HepG2 (cell line): ENCODE results near the gene CD109. TPM values are rescaled to one million over a fixed set of nuclear protein-coding genes. Genes with fewer than 3 reads are reported as not detected.

Experiments
- ARID2 ChIP-seq: sonication (generic); formaldehyde crosslinking; IDR thresholded peaks from 2 replicates; pipeline ENCODE4 v1.8.1; 2022; ENCODE audit warnings: mild to moderate bottlenecking, missing genetic modification reagents, borderline replicate concordance
- CCDC6 ChIP-seq: sonication (generic); formaldehyde crosslinking; IDR thresholded peaks from 2 replicates; pipeline ENCODE4 v1.8.1; 2022; ENCODE audit warnings: mild to moderate bottlenecking, missing genetic modification reagents, moderate library complexity
- EHMT2 ChIP-seq: fragments of 200-600 bp; sonication (generic); IDR thresholded peaks from 2 replicates; pipeline ENCODE4 v1.7.0; 2017; ENCODE audit warnings: antibody characterized with exemption, low read depth, low read length, borderline replicate concordance
- ELF3 ChIP-seq: IDR thresholded peaks from 2 replicates; pipeline ENCODE4 v1.6.1; 2016; ENCODE audit warnings: missing genetic modification reagents, missing compliant biosample characterization
- KLF16 ChIP-seq, 2 experiments: sonication (generic) in 1 of 2; formaldehyde crosslinking in 1 of 2; IDR thresholded peaks; 2 replicates each; pipeline versions ENCODE4 v1.6.1 to v1.8.0; 2016 to 2023; ENCODE audit warnings: missing genetic modification reagents in 2 of 2, missing compliant biosample characterization in 1 of 2
- MYC ChIP-seq: sonication (generic); formaldehyde crosslinking; IDR thresholded peaks from 2 replicates; pipeline ENCODE4 v1.9.0; 2021; ENCODE audit warnings: missing genetic modification reagents, borderline replicate concordance
- PHF21A ChIP-seq: sonication (generic); formaldehyde crosslinking; IDR thresholded peaks from 2 replicates; pipeline ENCODE4 v1.5.0; 2020; ENCODE audit warnings: mild to moderate bottlenecking, missing genetic modification reagents
- SMC3 ChIP-seq: IDR thresholded peaks from 2 replicates; pipeline ENCODE4 v1.6.1; 2011; ENCODE audit warnings: low read length, improper control_type of control experiment
- SOX5 ChIP-seq: IDR thresholded peaks from 2 replicates; pipeline ENCODE4 v1.6.1; 2016; ENCODE audit warnings: borderline replicate concordance
- SP140L ChIP-seq: sonication (generic); formaldehyde crosslinking; IDR thresholded peaks from 2 replicates; pipeline ENCODE4 v1.4.0; 2020; ENCODE audit warnings: missing genetic modification reagents, borderline replicate concordance
- SPEN ChIP-seq: sonication (generic); formaldehyde crosslinking; IDR thresholded peaks from 2 replicates; pipeline ENCODE4 v1.5.1; 2020; ENCODE audit warnings: low read depth, mild to moderate bottlenecking, missing genetic modification reagents
- SRSF4 ChIP-seq: fragments of 200-400 bp; formaldehyde crosslinking; IDR thresholded peaks from one replicate; pipeline ENCODE4 v1.6.1; 2018; ENCODE audit warnings: mild to moderate bottlenecking, low read depth, low read length, moderate library complexity; ENCODE audit not compliant: poor library complexity, severe bottlenecking
- ZNF770 ChIP-seq: sonication (generic); formaldehyde crosslinking; IDR thresholded peaks from 2 replicates; pipeline ENCODE4 v1.5.0; 2020; ENCODE audit warnings: mild to moderate bottlenecking, missing genetic modification reagents
- polyA plus RNA-seq, 8 experiments: library from polyadenylated mRNA; depleted of rRNA in 3 of 8; stranded (reverse) in 7 of 8; unstranded in 1 of 8; fragments of >200 nt; fragmentation: Illumina TruSeq in 4 of 8; extraction: Trizol in 4 of 8; gene quantifications; 2 replicates each; pipeline versions ENCODE4 v1.2.1 to v1.2.3, GENCODE V29; 2011 to 2016; ENCODE audit warnings: low read depth in 4 of 8, missing spikeins in 1 of 8, mixed read lengths in 1 of 8; ENCODE audit not compliant: insufficient read depth in 1 of 8
- total RNA-seq, 5 experiments: library from RNA; depleted of rRNA; stranded (reverse); fragments of >200 nt; fragmentation: Illumina TruSeq; extraction: Trizol; gene quantifications; 2 replicates each; pipeline ENCODE4 v1.2.3, GENCODE V29; 2016; ENCODE audit warnings: low read depth in 1 of 5
- TF ChIP-seq, protein P1 (sequence below): sonication (generic); formaldehyde crosslinking; IDR thresholded peaks from 2 replicates; pipeline ENCODE4 v1.4.0; 2020; ENCODE audit warnings: mild to moderate bottlenecking, missing genetic modification reagents
- TF ChIP-seq, protein P2 (sequence below): sonication (generic); formaldehyde crosslinking; IDR thresholded peaks from 2 replicates; pipeline ENCODE4 v1.8.0; 2022; ENCODE audit warnings: missing genetic modification reagents, mild to moderate bottlenecking, inconsistent platforms, borderline replicate concordance
- TF ChIP-seq, protein P3 (sequence below): sonication (generic); formaldehyde crosslinking; IDR thresholded peaks from 2 replicates; pipeline ENCODE4 v1.5.1; 2020; ENCODE audit warnings: missing genetic modification reagents, mild to moderate bottlenecking, borderline replicate concordance
- TF ChIP-seq, protein P4 (sequence below): sonication (generic); formaldehyde crosslinking; IDR thresholded peaks from 2 replicates; pipeline ENCODE4 v1.4.0; 2020; ENCODE audit warnings: mild to moderate bottlenecking, missing genetic modification reagents
- TF ChIP-seq, protein P5 (sequence below): sonication (generic); formaldehyde crosslinking; IDR thresholded peaks from 2 replicates; pipeline ENCODE4 v1.5.0; 2020; ENCODE audit warnings: mild to moderate bottlenecking, low read depth, missing genetic modification reagents, borderline replicate concordance

CD109 gene
- total and polyA plus RNA-seq, 2 of the 13 experiments (the other 11 are each of a cell fraction or from before 2014, with no cell fraction given), result 0.93 to 2.1 TPM

DNA sequence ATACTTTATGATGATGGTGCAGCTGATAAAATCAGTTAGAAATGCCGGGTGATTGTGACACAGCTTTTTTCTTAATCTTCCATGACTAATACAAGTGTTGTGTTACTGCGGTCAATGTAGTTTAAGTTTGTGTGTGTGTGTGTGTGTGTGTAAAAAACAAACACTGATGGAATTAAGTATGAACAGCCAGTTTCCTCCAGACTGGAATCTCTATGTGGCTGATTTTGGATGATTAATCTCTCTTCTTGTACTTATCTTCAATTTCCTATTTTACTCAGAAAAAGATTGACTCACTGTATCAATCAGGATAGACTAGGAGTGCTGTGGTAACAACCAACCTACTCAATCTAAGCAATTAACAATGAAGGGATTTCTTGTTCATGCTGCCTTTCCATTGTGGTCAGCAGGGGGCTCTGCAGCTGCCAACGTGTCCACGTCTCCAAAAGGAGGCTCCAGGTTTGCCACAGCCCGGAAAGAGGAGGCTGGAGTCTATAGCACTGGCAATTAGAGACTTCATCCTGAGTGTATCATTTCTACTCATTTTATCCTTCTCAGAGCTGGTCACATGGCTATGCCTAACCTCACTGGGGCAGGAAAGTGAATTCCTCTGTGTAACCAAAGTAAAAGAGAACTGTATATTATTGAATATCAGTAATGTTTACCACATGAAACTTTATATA lies 107.7 kb downstream of the CD109 start (continued):
- TF ChIP-seq, protein P1, sequence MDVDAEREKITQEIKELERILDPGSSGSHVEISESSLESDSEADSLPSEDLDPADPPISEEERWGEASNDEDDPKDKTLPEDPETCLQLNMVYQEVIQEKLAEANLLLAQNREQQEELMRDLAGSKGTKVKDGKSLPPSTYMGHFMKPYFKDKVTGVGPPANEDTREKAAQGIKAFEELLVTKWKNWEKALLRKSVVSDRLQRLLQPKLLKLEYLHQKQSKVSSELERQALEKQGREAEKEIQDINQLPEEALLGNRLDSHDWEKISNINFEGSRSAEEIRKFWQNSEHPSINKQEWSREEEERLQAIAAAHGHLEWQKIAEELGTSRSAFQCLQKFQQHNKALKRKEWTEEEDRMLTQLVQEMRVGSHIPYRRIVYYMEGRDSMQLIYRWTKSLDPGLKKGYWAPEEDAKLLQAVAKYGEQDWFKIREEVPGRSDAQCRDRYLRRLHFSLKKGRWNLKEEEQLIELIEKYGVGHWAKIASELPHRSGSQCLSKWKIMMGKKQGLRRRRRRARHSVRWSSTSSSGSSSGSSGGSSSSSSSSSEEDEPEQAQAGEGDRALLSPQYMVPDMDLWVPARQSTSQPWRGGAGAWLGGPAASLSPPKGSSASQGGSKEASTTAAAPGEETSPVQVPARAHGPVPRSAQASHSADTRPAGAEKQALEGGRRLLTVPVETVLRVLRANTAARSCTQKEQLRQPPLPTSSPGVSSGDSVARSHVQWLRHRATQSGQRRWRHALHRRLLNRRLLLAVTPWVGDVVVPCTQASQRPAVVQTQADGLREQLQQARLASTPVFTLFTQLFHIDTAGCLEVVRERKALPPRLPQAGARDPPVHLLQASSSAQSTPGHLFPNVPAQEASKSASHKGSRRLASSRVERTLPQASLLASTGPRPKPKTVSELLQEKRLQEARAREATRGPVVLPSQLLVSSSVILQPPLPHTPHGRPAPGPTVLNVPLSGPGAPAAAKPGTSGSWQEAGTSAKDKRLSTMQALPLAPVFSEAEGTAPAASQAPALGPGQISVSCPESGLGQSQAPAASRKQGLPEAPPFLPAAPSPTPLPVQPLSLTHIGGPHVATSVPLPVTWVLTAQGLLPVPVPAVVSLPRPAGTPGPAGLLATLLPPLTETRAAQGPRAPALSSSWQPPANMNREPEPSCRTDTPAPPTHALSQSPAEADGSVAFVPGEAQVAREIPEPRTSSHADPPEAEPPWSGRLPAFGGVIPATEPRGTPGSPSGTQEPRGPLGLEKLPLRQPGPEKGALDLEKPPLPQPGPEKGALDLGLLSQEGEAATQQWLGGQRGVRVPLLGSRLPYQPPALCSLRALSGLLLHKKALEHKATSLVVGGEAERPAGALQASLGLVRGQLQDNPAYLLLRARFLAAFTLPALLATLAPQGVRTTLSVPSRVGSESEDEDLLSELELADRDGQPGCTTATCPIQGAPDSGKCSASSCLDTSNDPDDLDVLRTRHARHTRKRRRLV (CRISPR knock-in tag), result no peak
- TF ChIP-seq MYC (no peak), CCDC6 (CRISPR knock-in tag) (no peak), SRSF4 (no peak), PHF21A (CRISPR knock-in tag) (no peak), ZNF770 (0 out of 2 replicates have a peak, but pooled peaks have one; percentile 41), ARID2 (CRISPR knock-in tag) (no peak), SMC3 (0 out of 2 replicates have a peak, but pooled peaks have one; percentile 15), SP140L (CRISPR knock-in tag) (no peak), EHMT2 (no peak), SPEN (CRISPR knock-in tag) (no peak), SOX5 (CRISPR knock-in tag) (no peak), ELF3 (CRISPR knock-in tag) (no peak), KLF16 (CRISPR knock-in tag; IDR thresholded peaks at IDR 0.05) (no peak)
- TF ChIP-seq, protein P2, sequence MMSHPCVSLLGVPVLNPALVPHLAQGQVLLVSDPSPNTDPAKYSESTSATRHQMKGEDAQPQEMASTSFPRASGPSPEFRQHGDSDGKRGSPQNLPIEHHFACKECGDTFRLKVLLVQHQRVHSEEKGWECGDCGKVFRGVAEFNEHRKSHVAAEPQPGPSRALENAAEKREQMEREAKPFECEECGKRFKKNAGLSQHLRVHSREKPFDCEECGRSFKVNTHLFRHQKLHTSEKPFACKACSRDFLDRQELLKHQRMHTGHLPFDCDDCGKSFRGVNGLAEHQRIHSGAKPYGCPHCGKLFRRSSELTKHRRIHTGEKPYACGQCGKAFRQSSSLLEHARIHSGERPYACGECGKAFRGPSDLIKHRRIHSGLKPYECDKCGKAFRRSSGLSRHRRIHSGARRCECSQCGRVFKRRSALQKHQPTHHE, result no peak
- TF ChIP-seq, protein P3, sequence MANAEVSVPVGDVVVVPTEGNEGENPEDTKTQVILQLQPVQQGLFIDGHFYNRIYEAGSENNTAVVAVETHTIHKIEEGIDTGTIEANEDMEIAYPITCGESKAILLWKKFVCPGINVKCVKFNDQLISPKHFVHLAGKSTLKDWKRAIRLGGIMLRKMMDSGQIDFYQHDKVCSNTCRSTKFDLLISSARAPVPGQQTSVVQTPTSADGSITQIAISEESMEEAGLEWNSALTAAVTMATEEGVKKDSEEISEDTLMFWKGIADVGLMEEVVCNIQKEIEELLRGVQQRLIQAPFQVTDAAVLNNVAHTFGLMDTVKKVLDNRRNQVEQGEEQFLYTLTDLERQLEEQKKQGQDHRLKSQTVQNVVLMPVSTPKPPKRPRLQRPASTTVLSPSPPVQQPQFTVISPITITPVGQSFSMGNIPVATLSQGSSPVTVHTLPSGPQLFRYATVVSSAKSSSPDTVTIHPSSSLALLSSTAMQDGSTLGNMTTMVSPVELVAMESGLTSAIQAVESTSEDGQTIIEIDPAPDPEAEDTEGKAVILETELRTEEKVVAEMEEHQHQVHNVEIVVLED (CRISPR knock-in tag), result no peak
- TF ChIP-seq, protein P4, sequence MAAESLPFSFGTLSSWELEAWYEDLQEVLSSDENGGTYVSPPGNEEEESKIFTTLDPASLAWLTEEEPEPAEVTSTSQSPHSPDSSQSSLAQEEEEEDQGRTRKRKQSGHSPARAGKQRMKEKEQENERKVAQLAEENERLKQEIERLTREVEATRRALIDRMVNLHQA (CRISPR knock-in tag), result no peak
- TF ChIP-seq, protein P5, sequence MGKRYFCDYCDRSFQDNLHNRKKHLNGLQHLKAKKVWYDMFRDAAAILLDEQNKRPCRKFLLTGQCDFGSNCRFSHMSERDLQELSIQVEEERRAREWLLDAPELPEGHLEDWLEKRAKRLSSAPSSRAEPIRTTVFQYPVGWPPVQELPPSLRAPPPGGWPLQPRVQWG (CRISPR knock-in tag), result no peak
